T follicular helper cell (primary cell): Measurements from ENCODE around the gene NPHP1.
"Not testable (repeated sequence)": the region's sequence is repeated elsewhere in the genome, so short reads cannot be mapped to it uniquely, and the experiment has no call there.

ENCODE experiments used
- DNase-seq: peaks from one replicate; pipeline ENCODE4 v3.0.0-alpha.2; 2020; ENCODE audit warnings: low read depth

NPHP1 gene

DNA sequence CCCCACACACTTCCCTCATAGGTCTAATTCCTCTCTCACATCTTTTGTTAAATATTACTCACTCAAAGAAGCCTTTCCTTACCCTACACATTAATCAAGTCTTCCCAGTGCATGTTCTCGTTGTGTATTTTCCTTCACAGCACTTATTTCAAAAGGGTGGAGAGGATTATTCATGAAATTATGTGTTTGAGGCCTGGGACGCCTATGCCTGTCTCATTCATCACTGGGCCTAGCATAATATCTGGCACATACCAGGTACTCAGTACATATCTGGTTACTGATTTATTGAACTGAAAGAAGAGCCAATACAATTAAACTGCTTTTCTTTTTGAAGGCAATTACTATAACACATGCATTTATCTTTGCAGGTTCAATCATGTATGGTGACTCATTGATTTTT lies 74.1 kb downstream of the NPHP1 start:
- no peak for DNase-seq

DNA sequence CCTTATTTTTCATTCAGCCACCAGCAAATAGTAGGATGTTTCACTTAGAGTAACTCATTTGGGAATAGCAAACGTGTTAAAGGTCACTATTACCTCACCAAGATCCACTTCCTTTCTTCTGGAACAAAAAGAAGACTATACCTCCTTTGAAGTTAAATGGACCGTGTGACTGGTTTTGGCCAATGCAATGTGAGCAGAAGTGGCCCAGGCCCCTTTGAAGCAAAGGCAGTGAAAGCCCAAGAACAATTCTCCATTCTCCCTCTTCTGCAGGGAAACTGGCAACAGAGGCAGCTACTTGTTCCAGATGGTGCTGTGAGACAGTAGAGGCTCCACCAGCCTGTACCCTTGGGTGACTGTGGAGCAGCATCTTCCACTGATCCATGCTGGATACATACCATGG lies 77.9 kb downstream of the NPHP1 start:
- no peak for DNase-seq

DNA sequence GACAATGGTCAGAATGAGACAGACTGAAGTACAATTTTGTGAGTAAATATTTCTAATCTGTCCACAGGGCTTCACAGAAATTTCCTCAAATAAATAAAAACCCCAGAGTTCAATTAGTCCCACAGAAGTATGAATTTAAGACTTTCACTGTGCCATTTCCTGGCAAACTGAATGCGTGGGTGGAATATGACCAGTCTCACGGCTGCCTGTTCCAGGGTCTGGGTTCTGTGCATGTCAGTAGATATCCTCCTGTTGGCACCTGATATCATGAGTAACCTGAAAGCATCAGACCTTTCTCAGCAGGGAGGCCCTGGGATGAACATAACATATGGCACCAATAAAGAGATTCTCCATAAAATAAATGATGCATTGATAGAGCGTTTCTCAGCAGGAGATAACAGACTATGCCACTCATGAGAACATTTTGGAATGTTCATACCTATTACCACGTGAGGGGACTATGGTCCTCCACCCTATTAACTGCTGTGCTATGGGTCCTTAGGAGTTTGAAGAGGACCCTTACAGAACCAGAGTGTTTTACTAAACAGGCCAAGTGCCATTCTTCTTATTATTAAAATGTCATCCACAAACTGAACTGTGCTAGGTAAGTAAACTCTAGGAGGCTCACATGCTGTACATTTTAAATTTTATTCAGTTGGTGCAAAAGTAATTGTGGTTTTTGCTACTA lies 78.6 kb downstream of the NPHP1 start:
- no peak for DNase-seq

DNA sequence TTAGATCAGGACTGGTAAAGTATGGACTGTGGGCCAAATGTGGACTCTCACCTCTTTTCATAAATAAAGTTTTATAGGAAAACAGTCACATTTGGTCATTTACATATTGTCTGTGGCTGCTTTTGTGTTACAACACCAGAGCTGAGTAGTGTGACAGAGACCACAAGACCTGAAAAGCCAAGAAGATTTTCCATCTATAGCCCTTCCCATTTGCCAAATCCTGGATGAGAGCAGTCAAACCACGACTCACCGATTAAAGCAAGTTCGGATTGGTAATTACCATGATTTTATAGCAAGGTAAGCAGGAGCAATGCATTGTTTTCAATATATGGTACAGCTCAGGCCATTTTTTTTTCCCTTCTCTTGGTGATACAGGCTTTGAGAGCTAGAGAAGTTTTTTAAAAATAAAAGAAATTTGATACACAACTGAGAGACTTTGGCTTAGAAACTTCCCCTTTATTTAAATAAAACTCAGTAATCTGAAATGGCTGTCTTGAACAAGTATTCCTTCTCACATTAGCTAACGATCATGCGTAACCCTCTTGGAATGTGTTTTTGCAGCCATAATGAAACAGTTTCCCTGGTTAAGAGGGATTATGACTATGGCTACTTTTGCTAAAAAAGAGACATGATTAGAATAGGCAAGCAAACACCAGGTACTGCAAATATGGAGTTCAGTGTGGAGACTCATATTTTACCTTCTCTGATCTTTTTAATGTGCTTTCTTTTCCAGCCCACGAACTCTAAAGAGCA lies 79.7 kb downstream of the NPHP1 start:
- DNase-seq, result no peak

DNA sequence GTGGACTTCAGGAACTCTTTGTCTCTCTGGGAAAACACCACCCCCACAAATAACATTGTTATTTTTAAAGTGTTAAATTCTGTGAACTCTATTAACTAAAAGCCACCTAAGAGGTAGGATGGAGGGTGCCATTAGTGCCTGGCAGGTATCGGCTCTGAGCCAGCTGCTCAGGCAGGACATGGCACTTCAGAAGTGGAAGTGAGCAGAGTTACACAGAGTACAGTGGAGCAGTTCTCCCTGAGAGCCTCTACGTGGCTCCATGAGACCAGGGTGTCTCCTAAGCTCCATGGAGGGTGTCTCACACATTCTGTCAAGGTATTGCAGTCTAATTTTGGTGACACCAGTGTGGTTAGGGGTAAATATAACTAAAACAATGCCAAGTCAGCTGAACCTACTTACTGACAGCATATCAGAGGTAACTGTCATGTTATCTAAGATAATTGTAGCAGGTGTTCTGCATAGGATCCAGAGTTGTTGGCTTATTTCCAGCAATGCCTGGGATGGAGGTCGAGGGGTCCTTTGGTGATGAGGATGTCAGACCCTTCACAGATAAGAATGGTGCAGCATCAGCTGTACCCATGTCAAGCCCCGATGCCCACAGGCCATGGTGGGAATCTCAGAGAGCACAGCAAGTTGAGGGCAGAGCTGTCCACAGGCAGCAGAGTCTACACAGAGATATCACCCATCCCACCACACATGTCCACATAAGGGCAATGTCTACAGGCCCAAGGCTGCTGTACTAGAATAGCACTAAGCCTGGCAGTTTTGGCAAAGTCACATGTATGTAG lies 80.6 kb downstream of the NPHP1 start:
- no peak for DNase-seq

DNA sequence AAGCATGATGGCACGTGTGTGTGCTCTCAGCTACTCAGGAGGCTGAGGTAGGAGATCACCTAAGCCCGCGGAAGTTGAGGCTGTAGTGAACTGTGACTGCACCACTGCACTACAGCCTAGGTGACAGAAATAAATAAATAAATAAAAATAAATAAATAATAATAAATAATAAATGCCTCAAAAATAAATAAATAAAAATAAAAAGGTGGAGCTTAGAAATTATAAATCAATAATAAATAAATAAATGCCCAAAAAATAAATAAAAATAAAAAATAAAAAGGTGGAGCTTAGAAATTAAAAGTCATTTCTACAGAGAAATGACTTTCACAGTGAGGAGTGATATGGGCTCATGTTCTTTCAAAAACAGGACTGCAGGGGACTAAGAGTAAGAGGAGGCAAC lies 83.2 kb downstream of the NPHP1 start:
- DNase-seq, result no peak

DNA sequence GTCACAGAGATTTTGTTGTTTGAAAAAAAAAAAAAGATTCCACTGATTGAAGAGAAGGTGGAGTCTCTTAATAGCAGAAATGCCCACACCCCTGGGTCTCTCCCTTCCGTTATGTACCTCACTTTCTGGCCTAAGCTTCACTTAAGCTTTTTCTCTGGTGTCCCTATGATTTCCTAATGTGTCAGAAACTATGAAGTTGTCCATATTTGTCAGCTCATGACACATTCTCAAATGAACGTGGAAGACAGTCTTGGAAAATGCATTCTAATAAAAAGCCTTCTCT lies 83.8 kb downstream of the NPHP1 start:
- no peak for DNase-seq

DNA sequence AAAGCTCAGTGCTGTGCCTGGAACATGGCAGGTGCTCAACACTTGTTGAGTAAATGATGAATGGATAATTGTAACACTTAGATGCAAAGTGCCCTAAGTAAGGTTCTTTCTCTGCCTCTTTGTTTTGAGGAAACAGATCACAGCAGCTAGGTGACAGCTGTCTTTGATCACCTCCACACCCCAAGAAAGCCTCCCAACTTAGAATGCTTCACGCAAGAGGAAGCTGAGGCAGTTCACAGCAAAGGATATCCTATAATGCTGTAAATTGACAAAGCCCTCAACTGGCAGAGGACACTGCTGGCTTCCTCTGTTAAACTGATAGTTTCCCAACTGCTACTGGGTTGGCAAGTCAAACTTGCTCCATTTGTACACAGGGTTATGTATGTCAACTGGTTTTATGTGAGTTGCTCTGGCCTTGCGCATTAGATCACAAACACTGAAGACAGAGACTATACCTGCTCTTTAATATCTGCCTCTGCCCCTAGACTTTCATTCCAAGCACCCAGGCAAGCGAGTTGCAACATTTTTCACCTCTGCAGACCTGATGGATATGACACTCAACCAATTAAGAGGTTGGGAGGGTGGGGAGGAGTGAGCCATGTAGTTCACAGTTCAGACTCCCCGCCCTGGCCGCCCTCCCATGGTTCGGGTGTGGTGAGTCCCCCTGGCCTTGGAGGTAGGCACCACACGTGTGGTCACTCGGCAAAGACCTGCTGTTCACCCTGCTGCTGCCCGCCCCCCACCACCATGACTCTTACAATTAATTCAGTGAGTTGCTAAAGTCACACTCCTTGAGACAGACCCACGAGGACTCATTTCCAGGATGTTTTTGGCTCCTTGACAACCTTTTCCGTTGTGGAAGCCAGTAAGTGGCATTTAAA lies 84.4 kb downstream of the NPHP1 start:
- DNase-seq, result no peak

DNA sequence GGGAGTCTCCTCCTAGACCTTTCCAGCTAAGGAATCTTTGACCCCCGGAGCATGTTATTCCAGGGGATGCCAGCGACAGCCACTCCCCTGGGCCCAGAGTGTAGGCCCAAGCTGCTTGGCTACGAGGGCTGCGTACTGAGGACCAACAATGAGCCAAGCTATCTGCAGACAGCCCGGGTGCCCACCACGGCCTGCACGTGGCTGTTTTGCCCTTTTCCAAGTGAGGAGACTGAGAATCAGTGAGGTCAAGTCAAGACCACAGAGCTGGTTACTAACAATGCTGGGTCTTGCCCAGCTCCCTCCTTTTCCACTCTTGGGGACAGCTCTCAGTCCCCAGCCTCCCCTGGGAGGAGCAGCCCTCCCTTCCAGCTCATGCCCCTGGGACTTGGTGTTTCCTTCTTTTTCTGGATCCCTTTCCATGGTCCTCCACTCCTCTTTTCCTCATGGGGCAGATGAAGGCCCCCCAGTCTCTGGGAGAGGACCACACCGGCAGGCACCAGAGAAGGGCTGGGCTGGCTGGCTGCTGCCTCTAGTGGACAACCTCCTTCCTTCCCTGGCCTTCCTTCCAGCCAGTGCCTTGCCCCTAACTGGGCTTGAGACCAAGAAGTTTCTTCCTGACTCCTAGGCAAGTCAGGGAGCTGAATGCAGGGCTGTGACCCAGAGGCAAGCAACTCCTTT lies 88.6 kb downstream of the NPHP1 start:
- no peak for DNase-seq

DNA sequence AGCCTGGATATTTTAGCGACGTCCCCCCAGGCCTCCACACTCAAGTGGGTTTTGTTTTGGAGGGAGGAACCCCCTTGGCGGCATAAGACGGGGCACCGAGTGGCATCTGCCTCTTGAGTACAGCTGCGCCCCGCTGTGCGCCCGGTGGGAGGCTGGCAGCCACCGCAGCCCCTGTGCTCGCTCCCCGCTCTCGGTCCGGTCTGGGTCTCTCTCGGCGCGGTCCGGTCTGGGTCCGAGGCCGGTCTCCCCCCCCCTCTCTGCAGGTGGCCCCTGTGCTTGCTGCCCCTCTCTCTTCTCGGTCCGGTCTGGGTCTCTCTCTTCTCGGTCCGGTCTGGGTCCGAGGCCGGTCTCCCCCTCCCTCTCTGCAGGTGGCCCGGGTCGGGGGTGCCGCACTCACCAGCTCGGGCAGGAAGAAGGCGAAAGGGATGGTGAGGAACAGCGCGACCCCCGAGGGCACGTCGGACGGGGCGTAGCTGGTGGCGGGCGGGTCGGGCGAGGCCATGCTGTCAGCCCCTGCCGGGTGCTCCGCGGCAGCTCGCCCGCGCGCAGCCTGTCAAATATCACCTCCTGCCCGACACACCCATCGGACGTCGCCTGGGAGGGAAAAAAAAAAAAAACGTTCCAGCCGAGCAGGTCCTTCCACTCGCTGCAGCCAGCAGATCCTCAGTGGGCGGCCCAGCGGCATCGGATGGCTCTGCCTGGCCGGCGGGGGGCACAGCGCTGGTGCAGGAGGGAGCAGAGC lies 89.4 kb downstream of the NPHP1 start, which contains the start of gene MALL:
TSS of gene MALL (minus strand) at position 532 of the 742 bp plus-strand sequence. CDS start at position 502, 30 bp downstream.
- no peak for DNase-seq

DNA sequence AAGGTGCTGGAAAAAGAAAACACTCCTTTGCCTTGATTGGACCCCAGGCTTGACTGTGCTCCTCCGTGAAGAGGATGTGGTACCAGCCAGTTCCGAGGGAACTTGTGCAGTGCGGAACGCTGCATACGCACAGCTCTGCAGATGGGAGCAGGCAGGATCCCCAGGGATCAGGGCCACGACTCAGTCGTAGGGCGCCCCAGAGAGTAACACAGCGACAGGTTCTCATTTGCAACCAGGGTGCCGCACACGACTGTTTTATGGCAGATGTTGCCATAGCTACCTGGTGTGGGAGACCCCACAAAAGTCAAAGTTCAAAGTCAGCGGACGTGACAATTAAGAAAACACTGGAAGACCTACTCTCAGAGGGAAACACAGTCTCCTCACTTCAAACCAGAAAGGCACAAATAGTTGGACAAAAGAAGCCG lies 90.0 kb downstream of the NPHP1 start:
- DNase-seq, result no peak

DNA sequence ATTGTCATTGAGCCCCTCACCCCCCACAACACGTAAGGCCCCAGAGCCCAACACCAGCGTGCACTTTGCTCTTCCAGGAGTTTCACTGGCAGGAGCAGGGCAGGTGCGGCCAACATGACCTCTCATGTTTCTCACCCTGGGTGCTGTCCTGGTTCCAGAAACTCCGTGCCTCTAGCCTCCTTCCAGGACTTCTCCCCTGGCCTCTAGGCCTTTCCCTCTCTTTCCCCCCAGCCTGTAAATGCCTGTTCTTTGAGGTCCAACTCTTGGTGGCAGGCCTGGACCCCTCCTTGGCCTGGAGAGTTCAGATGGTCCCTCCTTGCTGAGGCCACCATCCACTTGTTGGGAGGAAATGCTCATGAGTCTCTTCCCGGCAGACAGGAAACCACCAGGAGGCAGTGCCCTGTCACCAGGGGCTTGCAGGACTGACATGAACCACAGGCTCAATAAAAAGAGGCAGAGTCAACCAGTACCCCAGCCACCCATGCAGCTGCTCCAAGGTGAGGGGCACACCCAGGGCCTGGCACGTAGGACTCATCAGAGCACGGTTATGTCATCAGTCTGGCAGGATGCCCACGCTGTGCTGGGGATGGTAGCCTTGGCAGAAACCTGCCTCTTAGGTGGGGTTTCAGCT lies 90.7 kb downstream of the NPHP1 start:
- DNase-seq, result no peak

DNA sequence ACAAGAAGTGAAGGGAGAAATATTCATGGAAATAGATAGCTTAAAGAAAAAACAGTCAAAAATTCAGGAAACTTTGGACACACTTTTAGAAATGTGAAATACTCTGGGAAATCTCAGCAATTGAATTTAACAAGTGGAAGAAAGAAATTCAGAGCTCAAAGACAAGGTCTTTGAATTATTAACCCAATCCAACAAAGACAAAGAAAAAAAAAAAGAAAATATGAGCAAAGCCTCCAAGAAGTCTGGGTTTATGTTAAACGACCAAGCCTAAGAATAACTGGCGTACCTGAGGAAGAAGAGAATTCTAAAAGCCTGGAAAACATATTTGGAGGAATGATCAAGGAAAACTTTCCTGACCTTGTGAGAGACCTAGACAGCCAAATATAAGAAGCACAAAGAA lies 96.5 kb downstream of the NPHP1 start:
- not testable (repeated sequence) for DNase-seq

DNA sequence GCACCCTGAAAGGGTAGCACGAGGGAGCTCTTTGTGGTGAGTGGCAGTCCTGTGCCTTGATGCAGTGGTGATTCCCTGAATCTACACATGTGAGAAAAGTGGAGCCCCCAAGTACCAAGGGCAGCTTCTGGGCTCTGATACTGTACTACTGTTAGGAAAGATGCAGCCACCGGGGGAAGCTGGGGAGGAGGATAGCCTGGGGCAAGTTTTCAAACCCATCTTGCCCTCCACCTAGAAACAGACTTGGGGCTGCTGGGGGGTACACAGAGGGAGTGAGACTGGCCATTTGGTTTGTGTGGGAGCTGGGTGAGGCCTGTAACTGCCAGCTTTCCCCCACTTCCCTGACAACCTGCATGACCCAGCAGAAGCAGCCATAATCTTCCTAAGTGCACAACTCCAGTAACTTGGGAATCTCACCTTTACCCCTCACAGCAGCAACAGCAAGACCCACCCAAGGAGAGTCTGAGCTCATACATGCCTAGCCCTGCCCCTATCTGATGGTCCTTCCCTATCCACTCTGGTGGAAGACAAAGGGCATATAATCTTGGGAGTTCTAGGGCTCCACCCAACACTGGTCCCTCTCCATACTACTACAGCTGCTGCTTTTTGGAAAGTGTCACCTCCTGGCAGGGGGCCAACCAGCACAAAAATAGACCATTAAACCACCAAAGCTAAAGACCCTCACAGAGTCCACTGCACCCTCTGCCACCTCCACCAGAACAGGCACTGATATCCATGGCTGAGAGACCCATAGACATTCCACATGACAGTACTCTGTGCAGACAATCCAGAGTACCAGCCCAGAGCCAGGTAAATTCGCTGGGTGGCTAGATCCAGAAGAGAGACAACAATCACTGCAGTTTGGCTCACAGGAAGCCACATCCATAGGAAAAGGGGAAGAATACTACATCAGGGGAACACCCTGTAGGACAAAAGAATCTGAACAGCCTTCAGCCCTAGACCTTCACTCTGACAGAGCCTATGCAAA lies 97.4 kb downstream of the NPHP1 start:
- DNase-seq, result no peak

DNA sequence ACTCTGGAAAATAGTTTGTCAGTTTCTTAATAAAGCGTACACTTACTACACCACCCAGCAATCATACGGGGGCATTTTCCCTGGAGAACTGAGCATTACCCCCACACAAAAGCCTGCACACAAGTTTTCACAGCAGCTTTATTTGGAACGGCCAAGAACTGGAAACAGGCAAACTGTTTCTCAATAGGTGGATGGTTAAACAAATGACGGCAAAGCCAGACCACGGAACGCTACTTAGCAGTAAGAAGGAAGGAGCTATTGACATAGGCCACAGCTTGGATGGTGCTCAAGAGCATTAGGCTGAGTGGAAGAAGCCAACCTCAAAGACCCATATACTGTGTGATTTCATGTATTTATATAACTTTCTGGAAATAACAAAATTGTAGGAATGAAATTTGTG lies 98.2 kb downstream of the NPHP1 start:
- DNase-seq, result no peak

DNA sequence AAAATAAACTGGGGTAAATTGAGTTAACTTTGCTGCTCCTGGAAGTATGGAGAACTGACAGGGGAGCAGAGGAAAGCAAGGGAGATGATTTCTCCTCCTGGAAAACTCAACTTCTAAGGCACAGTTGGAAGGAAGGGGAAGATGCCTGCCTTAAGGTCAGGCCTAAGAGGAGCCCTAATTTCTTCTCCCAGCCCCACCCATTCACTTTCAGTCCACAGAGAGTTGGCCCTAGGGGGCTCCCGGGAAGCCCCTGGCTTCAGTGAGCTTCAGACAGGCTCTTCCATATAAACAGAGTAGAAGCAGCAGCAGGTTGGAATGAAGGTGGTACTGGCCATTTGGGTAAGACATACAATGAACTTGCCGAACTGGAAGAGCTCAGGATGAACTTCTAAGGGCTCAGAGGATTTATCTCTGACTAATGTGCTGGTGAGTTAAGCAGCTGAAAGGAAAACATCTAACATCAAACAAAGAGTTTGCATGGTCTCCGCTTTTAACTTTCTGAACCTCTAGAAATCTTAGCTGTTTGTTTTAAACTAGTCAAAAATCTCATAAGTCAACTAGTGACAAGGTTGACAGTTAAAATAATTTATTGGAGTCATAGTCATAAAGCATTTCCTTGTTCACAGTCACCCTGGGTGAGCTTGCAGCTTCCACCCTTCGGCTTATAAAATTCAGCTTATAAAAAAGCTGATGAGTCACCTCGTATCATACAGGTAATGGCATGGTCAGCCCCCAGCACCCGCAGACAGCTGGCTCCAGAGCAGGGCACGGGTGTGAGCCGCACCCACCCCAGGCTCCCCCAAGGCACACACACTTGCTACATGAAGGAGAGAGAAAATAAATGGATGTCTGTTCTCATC lies 99.0 kb downstream of the NPHP1 start:
- no peak for DNase-seq

DNA sequence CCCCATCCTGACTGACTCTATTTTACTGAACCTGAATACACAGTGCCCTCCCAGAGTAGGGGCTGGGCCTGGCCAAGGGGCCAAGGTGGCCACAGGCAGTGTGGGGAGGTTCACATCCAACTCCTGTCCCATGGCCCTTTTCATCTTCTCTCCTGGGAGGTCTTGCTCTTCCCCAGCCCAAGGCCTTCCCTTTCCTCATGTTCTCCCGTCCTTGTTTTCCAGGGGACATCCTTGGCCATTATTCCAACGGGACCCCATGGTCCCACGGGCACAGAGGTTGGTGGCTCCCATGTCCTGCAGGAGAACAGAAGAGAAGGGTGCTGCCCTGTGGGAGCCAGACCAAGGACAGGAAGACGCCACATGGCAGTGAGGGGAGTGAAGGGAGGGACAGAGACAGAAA lies 99.6 kb downstream of the NPHP1 start:
- no peak for DNase-seq
